Liver (tissue), 9 donors: ENCODE measurements around the gene CDCP1. TPM values are rescaled to one million over a fixed set of nuclear protein-coding genes. Genes with fewer than 3 reads are reported as not detected.

ENCODE experiments used
- DNase-seq: peaks from one replicate; pipeline ENCODE4 v3.0.0-alpha.2; 2017; ENCODE audit warnings: low spot score
- H3K27ac ChIP-seq, 2 donors: one replicate each; pipeline ENCODE4 v1.7.0; 2013; ENCODE audit warnings: inconsistent platforms in 2 of 2, low read length in 2 of 2, control low read depth in 1 of 2, low read depth in 1 of 2, mild to moderate bottlenecking in 1 of 2
- H3K27me3 ChIP-seq, 4 donors: one replicate each; pipeline versions ENCODE4 v1.6.1 to v1.7.0; 2013; ENCODE audit warnings: low read length in 3 of 4, inconsistent platforms in 1 of 4, mild to moderate bottlenecking in 1 of 4, moderate library complexity in 1 of 4; ENCODE audit not compliant: control insufficient read depth in 4 of 4, insufficient read depth in 4 of 4
- H3K36me3 ChIP-seq, 4 donors: one replicate each; pipeline versions ENCODE4 v1.6.1 to v1.7.0; 2013; ENCODE audit warnings: low read length in 3 of 4, mild to moderate bottlenecking in 3 of 4, low read depth in 1 of 4, moderate library complexity in 1 of 4; ENCODE audit not compliant: control insufficient read depth in 4 of 4, insufficient read depth in 3 of 4
- H3K4me1 ChIP-seq, 4 donors: one replicate each; pipeline versions ENCODE4 v1.6.1 to v1.7.0; 2013; ENCODE audit warnings: low read length in 3 of 4, mild to moderate bottlenecking in 3 of 4, moderate library complexity in 1 of 4; ENCODE audit not compliant: control insufficient read depth in 4 of 4, insufficient read depth in 4 of 4
- H3K4me3 ChIP-seq, 3 donors: one replicate each; pipeline versions ENCODE4 v1.6.1 to v1.7.0; 2013; ENCODE audit warnings: low read length in 3 of 3, control low read depth in 1 of 3, low read depth in 1 of 3, mild to moderate bottlenecking in 1 of 3
- H3K9ac ChIP-seq, 2 donors: one replicate each; pipeline ENCODE4 v1.7.0; 2013; ENCODE audit warnings: low read length in 2 of 2, mild to moderate bottlenecking in 2 of 2, moderate library complexity in 2 of 2, control low read depth in 1 of 2, low read depth in 1 of 2
- H3K9me3 ChIP-seq, 4 donors: one replicate each; pipeline versions ENCODE4 v1.6.1 to v1.7.0; 2013; ENCODE audit warnings: low read length in 3 of 4; ENCODE audit not compliant: control insufficient read depth in 4 of 4
- EGR1 ChIP-seq, 2 donors: IDR thresholded peaks; 2 replicates each; pipeline ENCODE4 v1.6.1; 2016 to 2018; ENCODE audit warnings: antibody characterized with exemption in 2 of 2, low read depth in 2 of 2
- FOXA1 ChIP-seq: IDR thresholded peaks from 2 replicates; pipeline ENCODE4 v1.6.1; 2016; ENCODE audit warnings: antibody characterized with exemption
- GABPA ChIP-seq, 2 donors: IDR thresholded peaks in 1 of 2; conservative IDR thresholded peaks in 1 of 2; 2 replicates each; pipeline ENCODE4 v1.6.1; 2016; ENCODE audit warnings: antibody characterized with exemption in 2 of 2, mild to moderate bottlenecking in 1 of 2, moderate library complexity in 1 of 2
- HNF4A ChIP-seq, 2 donors: conservative IDR thresholded peaks; 2 replicates each; pipeline ENCODE4 v1.6.1; 2016; ENCODE audit warnings: antibody characterized with exemption in 2 of 2, mild to moderate bottlenecking in 2 of 2
- HNF4G ChIP-seq: IDR thresholded peaks from 2 replicates; pipeline ENCODE4 v1.6.1; 2016; ENCODE audit warnings: antibody characterized with exemption
- JUND ChIP-seq, 2 donors: IDR thresholded peaks; 2 replicates each; pipeline ENCODE4 v1.6.1; 2016; ENCODE audit warnings: antibody characterized with exemption in 2 of 2
- NR2F2 ChIP-seq: IDR thresholded peaks from 2 replicates; pipeline ENCODE4 v1.6.1; 2016; ENCODE audit warnings: antibody characterized with exemption
- RAD21 ChIP-seq, 2 donors: IDR thresholded peaks; 2 replicates each; pipeline ENCODE4 v1.6.1; 2016; ENCODE audit warnings: antibody characterized with exemption in 2 of 2, mild to moderate bottlenecking in 2 of 2
- RXRA ChIP-seq, 2 donors: IDR thresholded peaks; 2 replicates each; pipeline ENCODE4 v1.6.1; 2017 to 2018; ENCODE audit warnings: antibody characterized with exemption in 2 of 2, mild to moderate bottlenecking in 1 of 2
- SP1 ChIP-seq: IDR thresholded peaks from 2 replicates; pipeline ENCODE4 v1.6.1; 2018; ENCODE audit warnings: antibody characterized with exemption, mild to moderate bottlenecking
- TAF1 ChIP-seq: conservative IDR thresholded peaks from 2 replicates; pipeline ENCODE4 v1.6.1; 2016; ENCODE audit warnings: antibody characterized with exemption, mild to moderate bottlenecking
- YY1 ChIP-seq: IDR thresholded peaks from 2 replicates; pipeline ENCODE4 v1.6.1; 2016; ENCODE audit warnings: antibody characterized with exemption, mild to moderate bottlenecking
- WGBS: extraction: QIAGEN DNeasy Blood & Tissue Kit; methylation state at CpG from one replicate; pipeline ENCODE4 v1.1.7; 2013; 5-methylcytosine and 5-hydroxymethylcytosine counted together
- polyA plus RNA-seq, 2 donors: library from polyadenylated mRNA; stranded (reverse) in 1 of 2; unstranded in 1 of 2; fragments of 200-250 nt in 1 of 2; fragments of >200 nt in 1 of 2; fragmentation: Nextera tagmentation in 1 of 2; extraction: Ambion mirVana in 1 of 2; gene quantifications; one replicate each; pipeline versions ENCODE4 v1.2.1 to v1.2.3, GENCODE V29; 2013 to 2015
- total RNA-seq, 2 donors: library from RNA; depleted of rRNA; stranded (reverse); fragments of >200 nt; gene quantifications; one replicate each; pipeline ENCODE4 v1.2.3, GENCODE V29; 2014
- TF ChIP-seq, protein P1 (sequence below): IDR thresholded peaks from 2 replicates; pipeline ENCODE4 v1.6.1; 2016; ENCODE audit warnings: antibody characterized with exemption
- TF ChIP-seq, protein P2 (sequence below): IDR thresholded peaks from 2 replicates; pipeline ENCODE4 v1.6.1; 2016; ENCODE audit warnings: antibody characterized with exemption, mild to moderate bottlenecking
- TF ChIP-seq, protein P3 (sequence below): IDR thresholded peaks from 2 replicates; pipeline ENCODE4 v1.6.1; 2016; ENCODE audit warnings: antibody characterized with exemption
- TF ChIP-seq, protein P4 (sequence below): IDR thresholded peaks from 2 replicates; pipeline ENCODE4 v1.6.1; 2016; ENCODE audit warnings: antibody characterized with exemption
- TF ChIP-seq, protein P5 (sequence below): fragments of 150-350 bp; IDR thresholded peaks from 2 replicates; pipeline ENCODE4 v1.5.1; 2017; ENCODE audit warnings: improper control_type of control experiment, low read depth, low read length; ENCODE audit not compliant: missing input control
- donor health status: healthy.
- donor health status: healthy.
- donor health status: healthy.
- donor health status: healthy.
- donor health status: healthy.

CDCP1 gene
- total and polyA plus RNA-seq, 4 donors = 0.22 to 0.67 (median 0.45) TPM

DNA sequence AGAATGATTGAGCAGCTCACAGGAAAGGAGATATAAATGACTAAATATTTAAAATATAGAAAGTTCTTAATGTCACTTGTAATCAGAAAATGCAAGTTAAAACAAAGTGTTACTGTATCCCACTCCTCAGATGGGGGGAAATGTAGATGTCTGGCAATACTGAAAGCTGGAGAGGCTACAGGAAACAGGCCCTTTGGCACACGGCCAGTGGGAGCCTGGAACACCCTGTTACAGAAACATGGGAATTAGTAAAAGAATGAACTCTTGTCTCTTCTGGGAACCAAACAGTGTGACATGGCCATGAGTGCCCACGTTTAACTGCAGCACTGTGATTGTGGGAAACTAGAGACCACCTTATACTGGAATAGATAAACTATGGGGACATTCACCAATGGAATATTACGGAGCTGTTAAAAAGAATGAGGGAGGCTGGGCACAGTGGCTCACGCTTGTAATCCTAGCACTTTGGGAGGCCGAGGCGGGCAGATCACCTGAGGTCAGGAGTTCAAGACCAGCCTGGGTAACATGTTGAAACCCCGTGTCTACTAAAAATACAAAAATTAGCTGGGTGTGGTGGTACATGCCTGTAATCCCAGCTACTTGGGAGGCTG lies 50.2 kb downstream of the CDCP1 start:
- Histone ChIP-seq H3K4me3 (no peak overlapping the region), H3K4me1 (no peaks in the 10 kb centered on the region), H3K27me3 (no peaks in the 10 kb centered on the region), H3K9ac (no peak overlapping the region), H3K36me3 (no peaks in the 10 kb centered on the region), H3K27ac (no peak overlapping the region), H3K9me3 (no peaks in the 10 kb centered on the region)
- WGBS = 80% methylated on average over 7 of the region's 7 CpGs
- DNase-seq = no peak
- TF ChIP-seq, protein P1, sequence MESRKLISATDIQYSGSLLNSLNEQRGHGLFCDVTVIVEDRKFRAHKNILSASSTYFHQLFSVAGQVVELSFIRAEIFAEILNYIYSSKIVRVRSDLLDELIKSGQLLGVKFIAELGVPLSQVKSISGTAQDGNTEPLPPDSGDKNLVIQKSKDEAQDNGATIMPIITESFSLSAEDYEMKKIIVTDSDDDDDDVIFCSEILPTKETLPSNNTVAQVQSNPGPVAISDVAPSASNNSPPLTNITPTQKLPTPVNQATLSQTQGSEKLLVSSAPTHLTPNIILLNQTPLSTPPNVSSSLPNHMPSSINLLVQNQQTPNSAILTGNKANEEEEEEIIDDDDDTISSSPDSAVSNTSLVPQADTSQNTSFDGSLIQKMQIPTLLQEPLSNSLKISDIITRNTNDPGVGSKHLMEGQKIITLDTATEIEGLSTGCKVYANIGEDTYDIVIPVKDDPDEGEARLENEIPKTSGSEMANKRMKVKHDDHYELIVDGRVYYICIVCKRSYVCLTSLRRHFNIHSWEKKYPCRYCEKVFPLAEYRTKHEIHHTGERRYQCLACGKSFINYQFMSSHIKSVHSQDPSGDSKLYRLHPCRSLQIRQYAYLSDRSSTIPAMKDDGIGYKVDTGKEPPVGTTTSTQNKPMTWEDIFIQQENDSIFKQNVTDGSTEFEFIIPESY = no peak
- TF ChIP-seq NR2F2 = no peak
- TF ChIP-seq HNF4A (conservative IDR thresholded peaks at IDR 0.05) = no peak
- no peak for TF ChIP-seq SP1
- no peak for TF ChIP-seq EGR1 (IDR thresholded peaks at IDR 0.05; ENCODE audit: low read depth in 2 of 2)
- TF ChIP-seq RXRA (IDR thresholded peaks at IDR 0.05) = no peak
- no peak for TF ChIP-seq FOXA1
- TF ChIP-seq, protein P2, sequence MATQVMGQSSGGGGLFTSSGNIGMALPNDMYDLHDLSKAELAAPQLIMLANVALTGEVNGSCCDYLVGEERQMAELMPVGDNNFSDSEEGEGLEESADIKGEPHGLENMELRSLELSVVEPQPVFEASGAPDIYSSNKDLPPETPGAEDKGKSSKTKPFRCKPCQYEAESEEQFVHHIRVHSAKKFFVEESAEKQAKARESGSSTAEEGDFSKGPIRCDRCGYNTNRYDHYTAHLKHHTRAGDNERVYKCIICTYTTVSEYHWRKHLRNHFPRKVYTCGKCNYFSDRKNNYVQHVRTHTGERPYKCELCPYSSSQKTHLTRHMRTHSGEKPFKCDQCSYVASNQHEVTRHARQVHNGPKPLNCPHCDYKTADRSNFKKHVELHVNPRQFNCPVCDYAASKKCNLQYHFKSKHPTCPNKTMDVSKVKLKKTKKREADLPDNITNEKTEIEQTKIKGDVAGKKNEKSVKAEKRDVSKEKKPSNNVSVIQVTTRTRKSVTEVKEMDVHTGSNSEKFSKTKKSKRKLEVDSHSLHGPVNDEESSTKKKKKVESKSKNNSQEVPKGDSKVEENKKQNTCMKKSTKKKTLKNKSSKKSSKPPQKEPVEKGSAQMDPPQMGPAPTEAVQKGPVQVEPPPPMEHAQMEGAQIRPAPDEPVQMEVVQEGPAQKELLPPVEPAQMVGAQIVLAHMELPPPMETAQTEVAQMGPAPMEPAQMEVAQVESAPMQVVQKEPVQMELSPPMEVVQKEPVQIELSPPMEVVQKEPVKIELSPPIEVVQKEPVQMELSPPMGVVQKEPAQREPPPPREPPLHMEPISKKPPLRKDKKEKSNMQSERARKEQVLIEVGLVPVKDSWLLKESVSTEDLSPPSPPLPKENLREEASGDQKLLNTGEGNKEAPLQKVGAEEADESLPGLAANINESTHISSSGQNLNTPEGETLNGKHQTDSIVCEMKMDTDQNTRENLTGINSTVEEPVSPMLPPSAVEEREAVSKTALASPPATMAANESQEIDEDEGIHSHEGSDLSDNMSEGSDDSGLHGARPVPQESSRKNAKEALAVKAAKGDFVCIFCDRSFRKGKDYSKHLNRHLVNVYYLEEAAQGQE = no peak
- TF ChIP-seq, protein P3, sequence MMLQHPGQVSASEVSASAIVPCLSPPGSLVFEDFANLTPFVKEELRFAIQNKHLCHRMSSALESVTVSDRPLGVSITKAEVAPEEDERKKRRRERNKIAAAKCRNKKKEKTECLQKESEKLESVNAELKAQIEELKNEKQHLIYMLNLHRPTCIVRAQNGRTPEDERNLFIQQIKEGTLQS = no peak
- TF ChIP-seq, protein P4, sequence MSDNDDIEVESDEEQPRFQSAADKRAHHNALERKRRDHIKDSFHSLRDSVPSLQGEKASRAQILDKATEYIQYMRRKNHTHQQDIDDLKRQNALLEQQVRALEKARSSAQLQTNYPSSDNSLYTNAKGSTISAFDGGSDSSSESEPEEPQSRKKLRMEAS = no peak
- TF ChIP-seq TAF1 = no peak
- no peak for TF ChIP-seq YY1
- TF ChIP-seq JUND (IDR thresholded peaks at IDR 0.05) = no peak
- no peak for TF ChIP-seq HNF4G
- no peak for TF ChIP-seq RAD21 (IDR thresholded peaks at IDR 0.05)
- no peak for TF ChIP-seq GABPA (IDR thresholded peaks at IDR 0.05 in 1 of 2, conservative IDR thresholded peaks at IDR 0.05 in 1 of 2)
- TF ChIP-seq, protein P5, sequence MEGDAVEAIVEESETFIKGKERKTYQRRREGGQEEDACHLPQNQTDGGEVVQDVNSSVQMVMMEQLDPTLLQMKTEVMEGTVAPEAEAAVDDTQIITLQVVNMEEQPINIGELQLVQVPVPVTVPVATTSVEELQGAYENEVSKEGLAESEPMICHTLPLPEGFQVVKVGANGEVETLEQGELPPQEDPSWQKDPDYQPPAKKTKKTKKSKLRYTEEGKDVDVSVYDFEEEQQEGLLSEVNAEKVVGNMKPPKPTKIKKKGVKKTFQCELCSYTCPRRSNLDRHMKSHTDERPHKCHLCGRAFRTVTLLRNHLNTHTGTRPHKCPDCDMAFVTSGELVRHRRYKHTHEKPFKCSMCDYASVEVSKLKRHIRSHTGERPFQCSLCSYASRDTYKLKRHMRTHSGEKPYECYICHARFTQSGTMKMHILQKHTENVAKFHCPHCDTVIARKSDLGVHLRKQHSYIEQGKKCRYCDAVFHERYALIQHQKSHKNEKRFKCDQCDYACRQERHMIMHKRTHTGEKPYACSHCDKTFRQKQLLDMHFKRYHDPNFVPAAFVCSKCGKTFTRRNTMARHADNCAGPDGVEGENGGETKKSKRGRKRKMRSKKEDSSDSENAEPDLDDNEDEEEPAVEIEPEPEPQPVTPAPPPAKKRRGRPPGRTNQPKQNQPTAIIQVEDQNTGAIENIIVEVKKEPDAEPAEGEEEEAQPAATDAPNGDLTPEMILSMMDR = no peak
